ENCODE data around the gene AHCYL1. TPM values are rescaled to one million over a fixed set of nuclear protein-coding genes. Genes with fewer than 3 reads are reported as not detected.
A peak's percentile ranks its signal among the peaks of the same experiment; 100 is the strongest.

The AHCYL1 gene
- total RNA-seq, 1 experiment from 2014 or later = 89.0 TPM

- H3K79me1 ChIP-seq (ENCODE audit: insufficient read depth, low read depth, low read length, poor library complexity, severe bottlenecking) = no peaks in the 10 kb centered on the region
- no peak overlapping the region for H2BK120ac ChIP-seq (ENCODE audit: low read depth, low read length, poor library complexity, severe bottlenecking)
These were observed 11.9 kb downstream of the AHCYL1 start for GRCh38 chr1:109996476-109996875.

More at GRCh38 chr1:109996476-109996875, 11.9 kb downstream of the AHCYL1 start:
- Histone ChIP-seq H2BK20ac (ENCODE audit: low read depth, low read length, poor library complexity, severe bottlenecking) (no peak overlapping the region), H4K8ac (replicated peaks; ENCODE audit: insufficient read length, low read depth, low read length) (no peak overlapping the region), H3K4me1 (ENCODE audit: insufficient read depth, low read length) (no peaks in the 10 kb centered on the region), H2AK5ac (ENCODE audit: insufficient read length, low read length) (no peak overlapping the region), H3K4ac (ENCODE audit: low read depth, low read length) (no peak overlapping the region), H2AFZ (ENCODE audit: low read length) (no peak overlapping the region), H2BK12ac (ENCODE audit: insufficient read length, low read depth, low read length) (no peak overlapping the region), H3T11ph (ENCODE audit: low read length) (no peak overlapping the region), H3K79me2 (ENCODE audit: insufficient read depth, low read length) (peaks cover 2% of the 10 kb centered on the region; the same call in 1 of the 2 replicates), H3K9me3 (ENCODE audit: control insufficient read depth, low read depth, low read length) (no peaks in the 10 kb centered on the region), H3K18ac (ENCODE audit: insufficient read length, low read depth, low read length) (no peak overlapping the region), H3K23ac (ENCODE audit: insufficient read length, low read depth, low read length) (no peak overlapping the region), H3K14ac (ENCODE audit: insufficient read depth, low read length) (no peak overlapping the region), H3K23me2 (ENCODE audit: insufficient read length, low read depth, low read length, poor library complexity, severe bottlenecking) (no peaks in the 10 kb centered on the region), H2BK5ac (ENCODE audit: insufficient read length, low read length) (no peak overlapping the region), H4K91ac (ENCODE audit: insufficient read length, low read depth, low read length) (no peak overlapping the region), H2BK15ac (ENCODE audit: low read depth, low read length) (no peak overlapping the region), H3K56ac (ENCODE audit: insufficient read length, low read depth, low read length) (no peak overlapping the region), H4K5ac (ENCODE audit: insufficient read length, low read depth, low read length) (no peak overlapping the region), H3K27ac (ENCODE audit: insufficient read length, low read depth, low read length) (no peak overlapping the region), H4K20me1 (ENCODE audit: control insufficient read depth, insufficient read depth, insufficient read length) (no peaks in the 10 kb centered on the region), H3K27me3 (ENCODE audit: insufficient read depth, low read length) (no peaks in the 10 kb centered on the region), H3K9ac (ENCODE audit: extremely low read depth, insufficient read length, low read length) (no peak overlapping the region), H3K4me2 (ENCODE audit: insufficient read depth, insufficient read length, low read length) (no peak overlapping the region)
- Mint-ChIP-seq H3K36me3 (ENCODE audit: insufficient read depth in 1 of 3, low read depth in 3 of 3) (peaks cover 0 to 14% (median 14%) of the 10 kb centered on the region in 3 experiments; a peak in 5 of 7 replicates), H3K27me3 (ENCODE audit: low read depth) (no peaks in the 10 kb centered on the region), H3K27ac (0 out of 7 replicates have a peak overlapping the region, but pooled peaks of 1 of the 3 experiments have one; percentile 31), H3K9me3 (no peaks in the 10 kb centered on the region), H3K4me3 (no peak overlapping the region), H3K4me1 (no peaks in the 10 kb centered on the region)
- WGBS (ENCODE audit: extremely low coverage, insufficient read length, low lambda C conversion rate) = no CpG with 5 or more reads among the region's 5 CpGs
- DNase-seq = no peak
- TF ChIP-seq, protein P1, sequence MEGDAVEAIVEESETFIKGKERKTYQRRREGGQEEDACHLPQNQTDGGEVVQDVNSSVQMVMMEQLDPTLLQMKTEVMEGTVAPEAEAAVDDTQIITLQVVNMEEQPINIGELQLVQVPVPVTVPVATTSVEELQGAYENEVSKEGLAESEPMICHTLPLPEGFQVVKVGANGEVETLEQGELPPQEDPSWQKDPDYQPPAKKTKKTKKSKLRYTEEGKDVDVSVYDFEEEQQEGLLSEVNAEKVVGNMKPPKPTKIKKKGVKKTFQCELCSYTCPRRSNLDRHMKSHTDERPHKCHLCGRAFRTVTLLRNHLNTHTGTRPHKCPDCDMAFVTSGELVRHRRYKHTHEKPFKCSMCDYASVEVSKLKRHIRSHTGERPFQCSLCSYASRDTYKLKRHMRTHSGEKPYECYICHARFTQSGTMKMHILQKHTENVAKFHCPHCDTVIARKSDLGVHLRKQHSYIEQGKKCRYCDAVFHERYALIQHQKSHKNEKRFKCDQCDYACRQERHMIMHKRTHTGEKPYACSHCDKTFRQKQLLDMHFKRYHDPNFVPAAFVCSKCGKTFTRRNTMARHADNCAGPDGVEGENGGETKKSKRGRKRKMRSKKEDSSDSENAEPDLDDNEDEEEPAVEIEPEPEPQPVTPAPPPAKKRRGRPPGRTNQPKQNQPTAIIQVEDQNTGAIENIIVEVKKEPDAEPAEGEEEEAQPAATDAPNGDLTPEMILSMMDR (conservative IDR thresholded peaks at IDR 0.05) = no peak

Data from H9 (cell line).